ENCODE results near the gene MAPK8IP3. TPM values are rescaled to one million over a fixed set of nuclear protein-coding genes. Genes with fewer than 3 reads are reported as not detected.

The MAPK8IP3 gene
- total RNA-seq, 1 donor from 2014 or later, result 201 TPM

DNA sequence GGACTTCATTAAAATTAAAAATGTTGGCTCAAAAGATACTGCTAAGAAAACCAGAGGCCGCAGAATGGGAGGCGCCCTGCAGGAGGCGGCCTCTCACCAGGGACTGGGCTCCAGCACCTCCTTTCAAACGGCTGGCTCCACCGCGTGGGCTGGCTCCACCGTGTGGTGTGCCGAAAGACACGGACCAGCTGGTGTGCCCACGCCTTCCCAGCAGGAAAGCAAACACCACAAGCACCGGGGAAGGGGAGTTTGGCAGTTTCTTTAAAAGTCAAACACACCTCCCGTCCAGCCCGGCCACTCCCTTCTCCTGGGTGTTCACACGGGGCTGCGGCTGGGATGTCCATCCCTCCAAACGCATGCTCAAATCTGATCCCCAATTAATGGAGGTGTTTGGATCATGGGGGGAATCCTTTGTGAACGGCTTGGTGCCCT is 106.8 kb downstream of the MAPK8IP3 start:
- Mint-ChIP-seq H3K9me3 (no peaks in the 10 kb centered on the region), H3K36me3 (ENCODE audit: low read depth) (peaks cover 41% of the 10 kb centered on the region), H3K4me1 (no peaks in the 10 kb centered on the region), H3K4me3 (no peak overlapping the region), H3K27ac (no peak overlapping the region), H3K27me3 (no peaks in the 10 kb centered on the region)
- intact Hi-C loops (cut with micrococcal nuclease), result no loop called here
- ATAC-seq (ENCODE audit: low read depth) (peak; percentile 66), DNase-seq (no peak)
- TF ChIP-seq, protein P1, sequence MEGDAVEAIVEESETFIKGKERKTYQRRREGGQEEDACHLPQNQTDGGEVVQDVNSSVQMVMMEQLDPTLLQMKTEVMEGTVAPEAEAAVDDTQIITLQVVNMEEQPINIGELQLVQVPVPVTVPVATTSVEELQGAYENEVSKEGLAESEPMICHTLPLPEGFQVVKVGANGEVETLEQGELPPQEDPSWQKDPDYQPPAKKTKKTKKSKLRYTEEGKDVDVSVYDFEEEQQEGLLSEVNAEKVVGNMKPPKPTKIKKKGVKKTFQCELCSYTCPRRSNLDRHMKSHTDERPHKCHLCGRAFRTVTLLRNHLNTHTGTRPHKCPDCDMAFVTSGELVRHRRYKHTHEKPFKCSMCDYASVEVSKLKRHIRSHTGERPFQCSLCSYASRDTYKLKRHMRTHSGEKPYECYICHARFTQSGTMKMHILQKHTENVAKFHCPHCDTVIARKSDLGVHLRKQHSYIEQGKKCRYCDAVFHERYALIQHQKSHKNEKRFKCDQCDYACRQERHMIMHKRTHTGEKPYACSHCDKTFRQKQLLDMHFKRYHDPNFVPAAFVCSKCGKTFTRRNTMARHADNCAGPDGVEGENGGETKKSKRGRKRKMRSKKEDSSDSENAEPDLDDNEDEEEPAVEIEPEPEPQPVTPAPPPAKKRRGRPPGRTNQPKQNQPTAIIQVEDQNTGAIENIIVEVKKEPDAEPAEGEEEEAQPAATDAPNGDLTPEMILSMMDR (IDR thresholded peaks at IDR 0.05), result no peak
- ChIA-PET POLR2A (no interaction called here), CTCF (no interaction called here)

DNA sequence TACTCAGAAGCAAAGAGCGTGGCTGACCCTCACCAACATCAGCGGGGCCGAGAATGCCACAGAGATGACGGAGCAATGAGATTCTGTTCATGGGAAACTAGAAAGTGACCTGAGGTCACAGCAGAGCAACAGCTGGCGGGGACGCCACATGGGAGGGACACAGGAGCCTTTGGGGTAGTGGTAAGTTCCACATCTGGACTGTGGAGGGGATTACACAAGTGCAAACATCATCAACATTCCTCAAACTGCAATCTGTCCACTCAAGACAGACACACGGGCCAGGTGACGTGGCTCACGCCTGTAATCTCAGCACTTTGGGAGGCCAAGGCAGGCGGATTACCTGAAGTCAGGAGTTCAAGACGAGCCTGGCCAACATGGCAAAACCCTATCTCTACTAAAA is 109.5 kb downstream of the MAPK8IP3 start:
- Mint-ChIP-seq H3K9me3 (no peaks in the 10 kb centered on the region), H3K4me3 (no peak overlapping the region), H3K4me1 (no peaks in the 10 kb centered on the region), H3K36me3 (ENCODE audit: low read depth) (peaks cover 39% of the 10 kb centered on the region), H3K27me3 (no peaks in the 10 kb centered on the region), H3K27ac (peak overlapping the region; percentile 20)
- CTCF ChIA-PET, result no interaction called here
- intact Hi-C loops (cut with micrococcal nuclease), result no loop called here
- POLR2A ChIA-PET, result no interaction called here
- TF ChIP-seq, protein P1 (IDR thresholded peaks at IDR 0.05), result no peak
- ATAC-seq (ENCODE audit: low read depth) (no peak), DNase-seq (no peak)

DNA sequence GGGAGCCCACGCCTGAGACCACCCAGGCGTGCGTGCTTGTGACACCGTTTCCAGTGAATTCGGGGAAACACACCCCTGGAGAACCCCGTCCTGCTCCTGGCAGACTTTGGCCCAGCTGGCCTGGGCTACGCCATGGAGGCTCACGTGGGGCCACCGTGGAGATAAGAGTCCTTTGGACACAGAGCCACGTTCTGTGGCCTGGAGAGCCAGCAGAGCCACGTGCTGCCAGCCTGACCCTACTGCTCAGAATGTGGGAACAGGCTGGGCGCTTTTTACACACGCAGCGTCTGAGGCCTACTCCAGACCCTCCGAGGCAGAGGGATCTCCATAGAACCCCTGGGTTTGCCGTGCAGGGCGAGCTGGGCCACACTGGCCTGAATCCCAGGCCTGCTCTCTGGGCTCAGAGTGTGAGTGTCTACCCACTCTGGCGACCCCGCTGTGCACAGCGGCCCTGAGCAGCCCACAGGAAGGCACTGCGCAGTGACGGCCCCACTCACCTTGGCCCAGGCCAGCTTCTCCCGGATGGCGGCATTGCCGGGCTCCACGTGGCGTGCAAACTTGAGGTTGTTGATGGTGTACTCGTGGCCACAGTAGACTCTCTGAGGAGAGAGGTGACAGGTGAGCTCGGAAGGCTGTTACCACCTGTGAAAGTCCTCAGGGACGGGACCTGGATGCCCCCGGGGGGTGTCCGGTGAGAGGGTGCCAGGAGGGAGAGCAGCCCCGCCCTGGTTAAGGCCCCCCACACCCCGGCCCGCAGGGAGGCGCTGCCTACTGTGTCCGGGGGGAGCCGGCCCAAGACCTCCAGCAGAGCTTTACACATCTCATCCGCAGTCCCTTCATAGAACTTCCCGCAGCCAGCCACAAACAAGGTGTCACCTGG is 110.6 kb downstream of the MAPK8IP3 start:
- CTCF ChIA-PET, result no interaction called here
- H3K4me3 Mint-ChIP-seq, result no peak overlapping the region
- POLR2A ChIA-PET, result no interaction called here
- no peak overlapping the region for H3K27ac Mint-ChIP-seq
- DNase-seq (no peak), ATAC-seq (ENCODE audit: low read depth) (no peak)
- peaks cover 45% of the 10 kb centered on the region for H3K36me3 Mint-ChIP-seq (ENCODE audit: low read depth)
- no peaks in the 10 kb centered on the region for H3K27me3 Mint-ChIP-seq
- TF ChIP-seq, protein P1 (IDR thresholded peaks at IDR 0.05), result no peak
- H3K4me1 Mint-ChIP-seq, result no peaks in the 10 kb centered on the region
- no peaks in the 10 kb centered on the region for H3K9me3 Mint-ChIP-seq
- intact Hi-C loops (cut with micrococcal nuclease), result no loop called here

DNA sequence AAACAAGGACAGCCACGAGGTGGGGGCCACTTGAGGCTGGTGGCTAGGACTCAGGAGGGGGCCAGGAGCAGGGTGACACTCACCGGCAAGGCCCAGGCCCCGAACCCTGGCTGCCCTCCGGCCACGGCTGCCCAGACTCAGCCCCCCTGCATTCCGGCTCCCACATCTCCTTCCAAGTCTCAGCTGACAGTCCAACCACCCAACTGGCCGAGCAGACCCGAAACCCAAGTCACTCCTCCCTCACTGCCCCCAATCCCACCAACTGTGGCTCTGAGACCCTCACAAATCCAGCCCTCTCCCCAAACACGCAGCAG is 111.2 kb downstream of the MAPK8IP3 start:
- H3K4me3 Mint-ChIP-seq, result no peak overlapping the region
- ChIA-PET CTCF (no interaction called here), POLR2A (no interaction called here)
- no peak overlapping the region for H3K27ac Mint-ChIP-seq
- no peaks in the 10 kb centered on the region for H3K4me1 Mint-ChIP-seq
- ATAC-seq (ENCODE audit: low read depth) (no peak), DNase-seq (no peak)
- no peaks in the 10 kb centered on the region for H3K27me3 Mint-ChIP-seq
- H3K36me3 Mint-ChIP-seq (ENCODE audit: low read depth), result peaks cover 45% of the 10 kb centered on the region
- TF ChIP-seq, protein P1 (IDR thresholded peaks at IDR 0.05), result no peak
- H3K9me3 Mint-ChIP-seq, result no peaks in the 10 kb centered on the region
- intact Hi-C loops (cut with micrococcal nuclease), result no loop called here

DNA sequence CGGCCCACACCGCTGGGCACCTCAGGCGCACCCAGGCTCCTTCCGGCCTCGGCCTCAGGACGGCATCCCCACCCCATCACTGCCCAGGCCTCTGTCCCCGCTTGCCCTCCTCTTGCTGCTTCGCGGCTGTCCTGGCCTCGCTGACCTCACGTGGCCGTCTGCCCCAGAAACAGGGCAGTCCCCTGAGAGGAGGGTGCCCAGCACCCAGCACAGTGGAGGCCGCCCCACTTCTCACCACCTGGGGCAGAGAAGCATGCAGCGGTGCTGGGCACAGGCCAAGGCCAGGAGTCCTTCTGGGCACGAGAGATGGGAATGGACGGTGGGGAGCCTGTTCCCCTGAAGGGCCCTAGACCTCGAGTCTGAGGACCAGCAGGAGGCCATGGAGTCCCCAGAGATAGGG is 111.7 kb downstream of the MAPK8IP3 start:
- no peak overlapping the region for H3K27ac Mint-ChIP-seq
- DNase-seq (no peak), ATAC-seq (ENCODE audit: low read depth) (no peak)
- no peaks in the 10 kb centered on the region for H3K27me3 Mint-ChIP-seq
- intact Hi-C loops (cut with micrococcal nuclease), result no loop called here
- CTCF ChIA-PET, result no interaction called here
- H3K4me3 Mint-ChIP-seq, result no peak overlapping the region
- H3K4me1 Mint-ChIP-seq, result no peaks in the 10 kb centered on the region
- TF ChIP-seq, protein P1 (IDR thresholded peaks at IDR 0.05), result no peak
- H3K9me3 Mint-ChIP-seq, result no peaks in the 10 kb centered on the region
- H3K36me3 Mint-ChIP-seq (ENCODE audit: low read depth), result peaks cover 48% of the 10 kb centered on the region
- POLR2A ChIA-PET, result no interaction called here

All from activated B cell treated with CpG ODN at 0.5 μM for 24 hours (primary cell).